H54 (cell line): ENCODE results near the gene BCOR.

Experiments used
- DNase-seq: peaks from one replicate; pipeline ENCODE4 v3.0.0; 2011; ENCODE audit warnings: low spot score, mixed read lengths; ENCODE audit not compliant: insufficient read length
- FAIRE-seq: peaks from 3 replicates; lab custom pipeline; 2011; peaks lifted over from hg19 to GRCh38; lab: Jason Lieb, UNC
- POLR2A ChIP-seq: IDR thresholded peaks from 2 replicates; pipeline ENCODE4 v1.6.1; 2011; ENCODE audit warnings: low read depth, mild to moderate bottlenecking, low read length

BCOR gene

GRCh38 chrX:40063555-40063954 lies 34.2 kb downstream of the BCOR start:
- DNase-seq = no peak
- FAIRE-seq = no peak
- TF ChIP-seq POLR2A = no peak

GRCh38 chrX:40062525-40063155 lies 35.1 kb downstream of the BCOR start:
- DNase-seq = no peak
- no peak for FAIRE-seq
- no peak for TF ChIP-seq POLR2A

- FAIRE-seq (no peak), DNase-seq (no peak)
- TF ChIP-seq POLR2A = no peak
These were observed 35.8 kb downstream of the BCOR start for GRCh38 chrX:40061871-40062524.

- no peak for TF ChIP-seq POLR2A
- FAIRE-seq (no peak), DNase-seq (no peak)
These were observed 36.8 kb downstream of the BCOR start for GRCh38 chrX:40061005-40061404.

- no peak for DNase-seq
- no peak for FAIRE-seq
- no peak for TF ChIP-seq POLR2A
These were observed 37.4 kb downstream of the BCOR start for GRCh38 chrX:40060356-40060845.

- FAIRE-seq (no peak), DNase-seq (no peak)
- TF ChIP-seq POLR2A = no peak
These were observed 39.0 kb downstream of the BCOR start for GRCh38 chrX:40058719-40059118.

GRCh38 chrX:40057405-40057804 lies 40.4 kb downstream of the BCOR start:
- no peak for DNase-seq
- no peak for FAIRE-seq
- TF ChIP-seq POLR2A = no peak

- no peak for TF ChIP-seq POLR2A
- DNase-seq (no peak), FAIRE-seq (no peak)
These were observed 41.3 kb downstream of the BCOR start for GRCh38 chrX:40056420-40056819.

GRCh38 chrX:40055495-40055894 lies 42.3 kb downstream of the BCOR start:
- no peak for TF ChIP-seq POLR2A
- no peak for FAIRE-seq
- no peak for DNase-seq

- no peak for FAIRE-seq
- no peak for DNase-seq
- no peak for TF ChIP-seq POLR2A
These were observed 43.0 kb downstream of the BCOR start for GRCh38 chrX:40054793-40055192.

- no peak for TF ChIP-seq POLR2A
- DNase-seq = no peak
- FAIRE-seq = no peak
These were observed 47.2 kb downstream of the BCOR start for GRCh38 chrX:40050532-40050931.

- no peak for TF ChIP-seq POLR2A
These were observed 48.6 kb downstream of the BCOR start for GRCh38 chrX:40049084-40049641.

GRCh38 chrX:40047485-40047884 lies 50.3 kb downstream of the BCOR start:
- no peak for TF ChIP-seq POLR2A
- DNase-seq = no peak
- no peak for FAIRE-seq

More at GRCh38 chrX:40049084-40049641, 48.6 kb downstream of the BCOR start:
- FAIRE-seq (no peak), DNase-seq (no peak)

- DNase-seq (no peak), FAIRE-seq (no peak)
- no peak for TF ChIP-seq POLR2A
These were observed 53.9 kb downstream of the BCOR start for GRCh38 chrX:40043895-40044294.
